Body of pancreas (tissue), 4 donors: ENCODE data around the gene USP12.

Experiments
- POLR2A ChIP-seq, 3 donors: fragments of 450-650 bp; IDR thresholded peaks; one replicate each; pipeline ENCODE4 v1.6.1; 2016; ENCODE audit warnings: antibody characterized with exemption in 3 of 3, mild to moderate bottlenecking in 2 of 3
- TF ChIP-seq, protein P1 (sequence below), 7 experiments: fragments of 450-650 bp in 4 of 7; fragments of 200-600 bp in 3 of 7; sonication (generic) in 3 of 7; IDR thresholded peaks; one replicate each; pipeline ENCODE4 v1.5.1; 2016 to 2019; ENCODE audit warnings: antibody characterized with exemption in 7 of 7

DNA sequence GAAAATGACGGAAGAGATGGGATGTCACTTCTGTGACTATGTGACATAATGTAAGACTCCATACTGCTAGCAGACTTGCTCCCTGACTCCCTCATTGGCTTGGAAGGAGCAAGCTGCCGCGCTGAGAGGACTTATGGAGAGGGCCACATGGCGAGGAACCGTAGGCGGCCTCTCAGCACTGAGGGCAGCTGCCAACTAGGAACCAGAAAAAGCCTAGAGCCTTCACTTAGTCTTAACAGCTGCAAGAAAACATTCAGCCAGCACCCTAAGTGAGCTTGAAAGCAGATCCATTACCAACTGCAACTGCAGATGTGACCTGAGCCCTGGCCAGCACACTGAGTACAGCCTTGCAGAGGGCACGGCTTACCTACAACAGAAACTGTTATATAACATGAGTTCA lies 33.9 kb downstream of the USP12 start:
- TF ChIP-seq POLR2A (IDR thresholded peaks at IDR 0.05): no peak
- TF ChIP-seq, protein P1, sequence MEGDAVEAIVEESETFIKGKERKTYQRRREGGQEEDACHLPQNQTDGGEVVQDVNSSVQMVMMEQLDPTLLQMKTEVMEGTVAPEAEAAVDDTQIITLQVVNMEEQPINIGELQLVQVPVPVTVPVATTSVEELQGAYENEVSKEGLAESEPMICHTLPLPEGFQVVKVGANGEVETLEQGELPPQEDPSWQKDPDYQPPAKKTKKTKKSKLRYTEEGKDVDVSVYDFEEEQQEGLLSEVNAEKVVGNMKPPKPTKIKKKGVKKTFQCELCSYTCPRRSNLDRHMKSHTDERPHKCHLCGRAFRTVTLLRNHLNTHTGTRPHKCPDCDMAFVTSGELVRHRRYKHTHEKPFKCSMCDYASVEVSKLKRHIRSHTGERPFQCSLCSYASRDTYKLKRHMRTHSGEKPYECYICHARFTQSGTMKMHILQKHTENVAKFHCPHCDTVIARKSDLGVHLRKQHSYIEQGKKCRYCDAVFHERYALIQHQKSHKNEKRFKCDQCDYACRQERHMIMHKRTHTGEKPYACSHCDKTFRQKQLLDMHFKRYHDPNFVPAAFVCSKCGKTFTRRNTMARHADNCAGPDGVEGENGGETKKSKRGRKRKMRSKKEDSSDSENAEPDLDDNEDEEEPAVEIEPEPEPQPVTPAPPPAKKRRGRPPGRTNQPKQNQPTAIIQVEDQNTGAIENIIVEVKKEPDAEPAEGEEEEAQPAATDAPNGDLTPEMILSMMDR (IDR thresholded peaks at IDR 0.05): no peak
